Epithelial cell of esophagus (primary cell): ENCODE data around the gene GNAT1.

ENCODE experiments used
- DNase-seq: peaks from one replicate; pipeline ENCODE4 v3.0.0; 2010; ENCODE audit warnings: low read depth
- H3K4me3 ChIP-seq: 2 replicates; pipeline ENCODE4 v1.5.1; 2011; ENCODE audit warnings: mild to moderate bottlenecking, low read length, control low read depth
- TF ChIP-seq, protein P1 (sequence below): IDR thresholded peaks from 2 replicates; pipeline ENCODE4 v1.5.1; 2011; ENCODE audit warnings: low read depth, mild to moderate bottlenecking, low read length, control low read depth, inconsistent platforms; ENCODE audit not compliant: insufficient read depth; ENCODE audit errors: missing control alignments

GNAT1 gene

DNA sequence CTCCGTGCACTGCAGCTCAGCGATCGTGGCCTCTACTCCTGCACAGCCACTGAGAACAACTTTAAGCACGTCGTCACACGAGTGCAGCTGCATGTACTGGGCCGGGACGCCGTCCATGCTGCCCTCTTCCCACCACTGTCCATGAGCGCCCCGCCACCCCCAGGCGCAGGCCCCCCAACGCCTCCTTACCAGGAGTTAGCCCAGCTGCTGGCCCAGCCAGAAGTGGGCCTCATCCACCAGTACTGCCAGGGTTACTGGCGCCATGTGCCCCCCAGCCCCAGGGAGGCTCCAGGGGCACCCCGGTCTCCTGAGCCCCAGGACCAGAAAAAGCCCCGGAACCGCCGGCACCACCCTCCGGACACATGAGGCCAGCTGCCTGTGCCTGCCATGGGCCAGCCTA is 3.7 kb upstream of the GNAT1 start:
- H3K4me3 ChIP-seq: no peak overlapping the region
- no peak for DNase-seq
- TF ChIP-seq, protein P1, sequence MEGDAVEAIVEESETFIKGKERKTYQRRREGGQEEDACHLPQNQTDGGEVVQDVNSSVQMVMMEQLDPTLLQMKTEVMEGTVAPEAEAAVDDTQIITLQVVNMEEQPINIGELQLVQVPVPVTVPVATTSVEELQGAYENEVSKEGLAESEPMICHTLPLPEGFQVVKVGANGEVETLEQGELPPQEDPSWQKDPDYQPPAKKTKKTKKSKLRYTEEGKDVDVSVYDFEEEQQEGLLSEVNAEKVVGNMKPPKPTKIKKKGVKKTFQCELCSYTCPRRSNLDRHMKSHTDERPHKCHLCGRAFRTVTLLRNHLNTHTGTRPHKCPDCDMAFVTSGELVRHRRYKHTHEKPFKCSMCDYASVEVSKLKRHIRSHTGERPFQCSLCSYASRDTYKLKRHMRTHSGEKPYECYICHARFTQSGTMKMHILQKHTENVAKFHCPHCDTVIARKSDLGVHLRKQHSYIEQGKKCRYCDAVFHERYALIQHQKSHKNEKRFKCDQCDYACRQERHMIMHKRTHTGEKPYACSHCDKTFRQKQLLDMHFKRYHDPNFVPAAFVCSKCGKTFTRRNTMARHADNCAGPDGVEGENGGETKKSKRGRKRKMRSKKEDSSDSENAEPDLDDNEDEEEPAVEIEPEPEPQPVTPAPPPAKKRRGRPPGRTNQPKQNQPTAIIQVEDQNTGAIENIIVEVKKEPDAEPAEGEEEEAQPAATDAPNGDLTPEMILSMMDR: no peak

DNA sequence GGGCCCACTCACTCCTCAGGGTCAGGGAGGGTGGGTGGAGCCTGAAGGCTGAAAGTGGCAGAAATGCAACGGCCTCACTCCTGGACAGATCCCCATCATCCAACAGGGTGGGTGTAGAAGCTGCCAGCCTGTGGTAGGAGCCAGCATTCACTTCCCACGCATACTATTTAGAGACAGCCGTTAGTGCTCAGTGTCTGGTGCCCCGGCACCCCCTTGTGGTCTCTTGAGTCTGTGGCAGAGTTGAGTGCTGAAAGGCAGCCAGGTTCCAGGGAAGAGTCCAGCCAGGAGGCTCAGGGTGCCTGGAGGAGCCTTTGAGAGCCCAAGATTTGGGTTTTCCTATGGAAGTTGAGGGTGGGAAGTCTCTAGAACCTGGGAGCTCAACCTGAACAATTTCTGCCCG is 2.1 kb upstream of the GNAT1 start:
- TF ChIP-seq, protein P1: peak; percentile 77
- no peak overlapping the region for H3K4me3 ChIP-seq
- peak; percentile 78 for DNase-seq

DNA sequence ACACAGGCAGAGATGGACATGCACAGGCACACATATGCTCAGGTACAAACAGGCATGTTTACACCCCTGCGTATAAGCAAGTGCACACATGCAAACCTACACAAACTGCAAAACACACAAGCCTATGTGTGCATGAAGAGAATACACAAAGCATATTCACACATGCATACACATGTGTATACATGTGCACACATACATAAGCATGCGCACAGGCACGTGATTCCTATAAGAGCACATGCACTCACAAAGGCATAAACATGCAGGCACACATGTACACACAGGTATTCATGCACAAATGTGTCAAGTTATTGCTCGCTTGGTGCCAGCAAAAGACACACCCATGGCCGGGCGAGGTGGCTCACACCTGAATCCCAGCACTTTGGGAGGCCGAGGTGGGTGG is 1.4 kb upstream of the GNAT1 start:
- no peak overlapping the region for H3K4me3 ChIP-seq
- DNase-seq: peak; percentile 41
- TF ChIP-seq, protein P1: no peak

DNA sequence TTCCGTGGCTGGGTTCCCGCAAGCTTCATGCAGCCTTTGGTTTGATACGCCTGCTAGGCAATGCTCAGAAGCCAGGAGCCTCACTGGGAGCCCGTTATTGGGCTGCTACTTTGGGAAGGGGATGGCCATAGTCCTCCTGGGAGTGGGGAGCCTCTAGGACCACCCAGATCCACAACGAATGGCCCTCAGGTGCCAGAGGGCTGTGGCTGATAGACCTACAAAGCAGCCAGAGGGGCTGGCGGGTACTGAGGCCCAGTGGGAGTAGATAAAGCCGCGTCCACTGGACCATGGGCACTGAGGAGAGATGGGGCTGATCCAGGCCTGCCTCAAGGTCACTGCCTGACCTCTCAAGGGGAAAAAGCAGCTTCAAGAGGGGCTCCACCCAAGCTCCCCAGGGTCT is 714 bp downstream of the GNAT1 start:
- TF ChIP-seq, protein P1: no peak
- no peak for DNase-seq
- H3K4me3 ChIP-seq: no peak overlapping the region

DNA sequence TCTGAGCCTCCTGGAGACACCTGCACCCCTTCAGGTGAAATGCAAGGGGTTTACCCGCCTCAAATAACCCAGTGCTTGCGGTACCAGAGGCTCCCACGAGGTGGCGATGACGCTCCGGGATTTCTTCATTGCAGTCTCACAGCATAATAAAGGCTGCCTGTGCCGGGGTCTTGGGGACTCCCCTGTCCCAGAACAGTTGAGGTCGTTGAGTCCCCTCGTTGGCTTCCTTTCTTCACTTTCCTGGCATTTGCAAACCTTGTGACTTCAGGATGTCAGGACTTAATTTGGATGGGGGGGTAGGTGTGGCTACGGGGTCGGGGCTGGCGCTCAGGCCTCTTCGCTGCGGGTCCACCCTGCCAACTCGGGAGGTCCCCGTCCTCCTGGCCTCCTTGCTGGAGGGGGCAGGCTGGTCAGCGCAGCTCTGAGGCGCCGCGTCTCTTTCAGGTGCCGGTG is 1.3 kb downstream of the GNAT1 start:
- no peak overlapping the region for H3K4me3 ChIP-seq
- peak; percentile 70 for DNase-seq
- TF ChIP-seq, protein P1: peak; percentile 95

DNA sequence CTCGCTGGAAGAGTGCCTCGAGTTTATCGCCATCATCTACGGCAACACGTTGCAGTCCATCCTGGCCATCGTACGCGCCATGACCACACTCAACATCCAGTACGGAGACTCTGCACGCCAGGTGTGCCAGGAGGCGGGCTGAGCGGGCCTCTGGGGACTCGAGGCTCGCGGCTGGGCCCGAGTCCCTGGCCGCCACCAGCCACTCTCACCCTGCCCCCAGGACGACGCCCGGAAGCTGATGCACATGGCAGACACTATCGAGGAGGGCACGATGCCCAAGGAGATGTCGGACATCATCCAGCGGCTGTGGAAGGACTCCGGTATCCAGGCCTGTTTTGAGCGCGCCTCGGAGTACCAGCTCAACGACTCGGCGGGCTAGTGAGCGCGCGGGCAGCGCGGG is 1.9 kb downstream of the GNAT1 start:
- TF ChIP-seq, protein P1: no peak
- no peak overlapping the region for H3K4me3 ChIP-seq
- DNase-seq: no peak

DNA sequence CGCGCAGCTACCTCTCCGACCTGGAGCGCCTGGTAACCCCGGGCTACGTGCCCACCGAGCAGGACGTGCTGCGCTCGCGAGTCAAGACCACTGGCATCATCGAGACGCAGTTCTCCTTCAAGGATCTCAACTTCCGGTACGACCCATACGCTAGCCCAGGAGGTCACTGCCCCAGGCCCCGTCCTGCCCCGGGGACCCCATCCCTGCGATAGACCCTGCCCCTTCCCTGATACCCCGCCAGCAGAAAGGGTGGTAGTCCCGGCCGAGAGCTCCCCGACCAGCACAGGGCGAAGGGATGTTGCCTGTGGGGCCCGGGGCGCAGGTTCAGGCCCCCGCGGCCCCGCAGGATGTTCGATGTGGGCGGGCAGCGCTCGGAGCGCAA is 2.3 kb downstream of the GNAT1 start:
- no peak for DNase-seq
- TF ChIP-seq, protein P1: no peak

More for the DNA sequence above, 2.3 kb downstream of the GNAT1 start:
- H3K4me3 ChIP-seq: no peak overlapping the region
